ENCODE results near the gene IL1R1. TPM values are rescaled to one million over a fixed set of nuclear protein-coding genes. Genes with fewer than 3 reads are reported as not detected.

The IL1R1 gene
- total and polyA plus RNA-seq, 12 donors = 8.6 to 153 (median 126) TPM

- intact Hi-C loops (cut with DNase I) = no loop called here
- Histone ChIP-seq H3K4me3 (no peak overlapping the region), H3K36me3 (replicated peaks in 1 of 2) (no peaks in the 10 kb centered on the region), H3K27me3 (no peaks in the 10 kb centered on the region), H3K27ac (no peak overlapping the region), H3K4me1 (replicated peaks in 1 of 2) (peaks cover 0 to 4% of the 10 kb centered on the region in 2 donors), H3K9me3 (replicated peaks in 1 of 3) (peaks cover 0 to 1% (median 0%) of the 10 kb centered on the region in 3 donors)
- no peak for TF ChIP-seq POLR2A (IDR thresholded peaks at IDR 0.05)
- TF ChIP-seq CTCF (IDR thresholded peaks at IDR 0.05) = no peak
- DNase-seq = no peak
- 86 to 99% (median 91%) methylated on average over 2 of the region's 2 CpGs for WGBS, 4 donors
These were observed 15.9 kb upstream of the IL1R1 start for GRCh38 chr2:102126660-102127059.

- peaks cover 0 to 4% of the 10 kb centered on the region in 2 donors for H3K4me1 ChIP-seq (replicated peaks in 1 of 2)
- H3K9me3 ChIP-seq (replicated peaks in 1 of 3) = peaks cover 0 to 6% (median 0%) of the 10 kb centered on the region in 3 donors
- WGBS, 4 donors = 90 to 97% (median 95%) methylated on average over 1 of the region's 1 CpG
- TF ChIP-seq POLR2A (IDR thresholded peaks at IDR 0.05) (no peak), CTCF (IDR thresholded peaks at IDR 0.05) (no peak)
- no peaks in the 10 kb centered on the region for H3K27me3 ChIP-seq
- H3K27ac ChIP-seq = no peak overlapping the region
- no peak overlapping the region for H3K4me3 ChIP-seq
- DNase-seq = no peak
- intact Hi-C loops (cut with DNase I) = no loop called here
- no peaks in the 10 kb centered on the region for H3K36me3 ChIP-seq (replicated peaks in 1 of 2)
These were observed 13.5 kb upstream of the IL1R1 start for GRCh38 chr2:102129082-102129481.

GRCh38 chr2:102129951-102130646 is 12.4 kb upstream of the IL1R1 start:
- Histone ChIP-seq H3K4me3 (no peak overlapping the region), H3K36me3 (replicated peaks in 1 of 2) (no peaks in the 10 kb centered on the region), H3K27me3 (no peaks in the 10 kb centered on the region), H3K9me3 (replicated peaks in 1 of 3) (peaks cover 0 to 6% (median 0%) of the 10 kb centered on the region in 3 donors), H3K4me1 (replicated peaks in 1 of 2) (peaks cover 0 to 4% of the 10 kb centered on the region in 2 donors), H3K27ac (no peak overlapping the region)
- intact Hi-C loops (cut with DNase I) = no loop called here
- no peak for TF ChIP-seq POLR2A (IDR thresholded peaks at IDR 0.05)
- TF ChIP-seq CTCF (IDR thresholded peaks at IDR 0.05) = no peak
- DNase-seq = no peak
- 64 to 77% (median 72%) methylated on average over 5 of the region's 5 CpGs for WGBS, 4 donors

- peaks cover 0 to 6% (median 0%) of the 10 kb centered on the region in 3 donors for H3K9me3 ChIP-seq (replicated peaks in 1 of 3)
- no peak overlapping the region for H3K27ac ChIP-seq
- H3K27me3 ChIP-seq = no peaks in the 10 kb centered on the region
- intact Hi-C loops (cut with DNase I) = no loop called here
- no peak for DNase-seq
- no peak for TF ChIP-seq CTCF (IDR thresholded peaks at IDR 0.05)
- no peak for TF ChIP-seq POLR2A (IDR thresholded peaks at IDR 0.05)
- H3K36me3 ChIP-seq (replicated peaks in 1 of 2) = no peaks in the 10 kb centered on the region
- peaks cover 0 to 4% of the 10 kb centered on the region in 2 donors for H3K4me1 ChIP-seq (replicated peaks in 1 of 2)
- H3K4me3 ChIP-seq = no peak overlapping the region
These were observed 11.9 kb upstream of the IL1R1 start for GRCh38 chr2:102130647-102130991.
